Prostate gland (tissue), 2 donors: ENCODE measurements around the gene ETV3L.

ENCODE experiments used
- POLR2AphosphoS5 ChIP-seq: sonication (generic); formaldehyde crosslinking; IDR thresholded peaks from one replicate; pipeline ENCODE4 v1.6.1; 2017; ENCODE audit warnings: antibody characterized with exemption
- TF ChIP-seq, protein P1 (sequence below), 4 experiments: fragments of 200-600 bp in 2 of 4; fragments of 450-650 bp in 2 of 4; sonication (generic) in 2 of 4; IDR thresholded peaks; 1 replicate in 3 of 4; 2 replicates in 1 of 4; pipeline ENCODE4 v1.5.1; 2016 to 2019; ENCODE audit warnings: antibody characterized with exemption in 4 of 4, mild to moderate bottlenecking in 2 of 4, moderate library complexity in 2 of 4

DNA sequence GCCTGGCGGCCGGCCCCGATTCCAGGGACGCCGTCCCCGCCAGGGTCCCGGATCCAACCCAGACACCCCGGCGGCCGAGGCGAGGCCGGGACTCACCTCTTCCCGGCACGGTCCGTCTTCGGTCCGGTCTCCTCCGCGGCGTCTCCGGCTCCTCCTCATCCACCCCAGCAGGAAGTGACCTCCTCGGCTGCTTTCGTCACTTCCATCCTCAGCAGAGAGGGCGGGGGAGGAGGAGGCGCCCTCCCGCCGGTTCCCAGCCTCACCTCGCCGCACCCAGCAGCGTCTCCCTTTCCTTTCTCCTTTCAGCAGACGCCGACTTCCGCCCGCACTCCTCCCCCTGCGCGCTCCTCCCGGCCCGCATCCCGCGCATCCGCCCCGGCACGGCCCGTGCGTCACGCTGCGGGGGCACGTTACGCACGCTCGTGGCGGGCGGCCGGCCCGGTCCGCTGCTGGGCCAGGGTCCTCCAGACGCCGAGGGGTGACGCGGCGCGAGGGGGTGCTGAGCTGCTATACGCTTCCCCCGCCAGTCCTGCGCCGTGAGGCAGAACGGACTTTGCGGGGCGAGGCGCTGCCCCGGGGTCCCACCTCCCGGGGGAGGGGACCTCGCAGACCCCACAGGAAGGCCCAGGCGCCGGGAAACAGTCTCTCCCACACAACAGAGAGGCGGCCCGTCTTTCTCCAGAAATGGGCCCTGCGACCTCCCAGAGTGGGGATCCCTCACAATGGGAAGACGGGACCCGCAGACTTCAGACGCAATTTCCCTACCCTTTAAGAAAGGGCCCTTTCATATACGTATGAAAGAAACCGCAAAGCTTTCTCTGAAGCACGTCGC lies 38.8 kb upstream of the ETV3L start, which contains the start of gene ETV3:
- TF ChIP-seq, protein P1, sequence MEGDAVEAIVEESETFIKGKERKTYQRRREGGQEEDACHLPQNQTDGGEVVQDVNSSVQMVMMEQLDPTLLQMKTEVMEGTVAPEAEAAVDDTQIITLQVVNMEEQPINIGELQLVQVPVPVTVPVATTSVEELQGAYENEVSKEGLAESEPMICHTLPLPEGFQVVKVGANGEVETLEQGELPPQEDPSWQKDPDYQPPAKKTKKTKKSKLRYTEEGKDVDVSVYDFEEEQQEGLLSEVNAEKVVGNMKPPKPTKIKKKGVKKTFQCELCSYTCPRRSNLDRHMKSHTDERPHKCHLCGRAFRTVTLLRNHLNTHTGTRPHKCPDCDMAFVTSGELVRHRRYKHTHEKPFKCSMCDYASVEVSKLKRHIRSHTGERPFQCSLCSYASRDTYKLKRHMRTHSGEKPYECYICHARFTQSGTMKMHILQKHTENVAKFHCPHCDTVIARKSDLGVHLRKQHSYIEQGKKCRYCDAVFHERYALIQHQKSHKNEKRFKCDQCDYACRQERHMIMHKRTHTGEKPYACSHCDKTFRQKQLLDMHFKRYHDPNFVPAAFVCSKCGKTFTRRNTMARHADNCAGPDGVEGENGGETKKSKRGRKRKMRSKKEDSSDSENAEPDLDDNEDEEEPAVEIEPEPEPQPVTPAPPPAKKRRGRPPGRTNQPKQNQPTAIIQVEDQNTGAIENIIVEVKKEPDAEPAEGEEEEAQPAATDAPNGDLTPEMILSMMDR (IDR thresholded peaks at IDR 0.05) = peak in 2 of 4 experiments; percentile 14 to 17
- peak; percentile 93 for TF ChIP-seq POLR2AphosphoS5
